Trophoblast cell (in vitro differentiated cells and primary cell): ENCODE results near the gene HEPN1.

Source experiments
- DNase-seq, 2 donors: peaks; one replicate each; pipeline ENCODE4 v3.0.0-alpha.2; 2016
- H2AFZ ChIP-seq: 2 replicates; pipeline ENCODE4 v1.6.1; 2013; ENCODE audit warnings: low read length, moderate library complexity, mild to moderate bottlenecking; ENCODE audit not compliant: insufficient read depth, poor library complexity
- H2AK5ac ChIP-seq: 2 replicates; pipeline ENCODE4 v1.6.1; 2013; ENCODE audit warnings: mild to moderate bottlenecking, low read length
- H2BK120ac ChIP-seq: 2 replicates; pipeline ENCODE4 v1.6.1; 2013; ENCODE audit warnings: low read length, mild to moderate bottlenecking, moderate library complexity; ENCODE audit not compliant: insufficient read depth, poor library complexity
- H2BK12ac ChIP-seq: 2 replicates; pipeline ENCODE4 v1.6.1; 2013; ENCODE audit warnings: mild to moderate bottlenecking, low read length, moderate library complexity
- H2BK5ac ChIP-seq: 2 replicates; pipeline ENCODE4 v1.6.1; 2013; ENCODE audit warnings: low read length, low read depth, moderate library complexity, mild to moderate bottlenecking; ENCODE audit not compliant: poor library complexity
- H3K14ac ChIP-seq: 2 replicates; pipeline ENCODE4 v1.6.1; 2013; ENCODE audit warnings: mild to moderate bottlenecking, low read length
- H3K18ac ChIP-seq: 2 replicates; pipeline ENCODE4 v1.6.1; 2013; ENCODE audit warnings: mild to moderate bottlenecking, low read length
- H3K23ac ChIP-seq: 2 replicates; pipeline ENCODE4 v1.6.1; 2013; ENCODE audit warnings: low read length
- H3K27ac ChIP-seq: 2 replicates; pipeline ENCODE4 v1.5.1; 2013; ENCODE audit warnings: low read depth, mild to moderate bottlenecking, inconsistent platforms, low read length, moderate library complexity
- H3K27me3 ChIP-seq: 2 replicates; pipeline ENCODE4 v1.6.1; 2013; ENCODE audit warnings: inconsistent platforms, mild to moderate bottlenecking, low read length, moderate library complexity; ENCODE audit not compliant: insufficient read depth
- H3K36me3 ChIP-seq, 2 experiments: 1 replicate in 1 of 2; 2 replicates in 1 of 2; pipeline ENCODE4 v1.6.1; 2013; ENCODE audit warnings: low read length in 2 of 2, mild to moderate bottlenecking in 2 of 2, moderate library complexity in 1 of 2; ENCODE audit not compliant: insufficient read depth in 2 of 2, control insufficient read depth in 1 of 2
- H3K4ac ChIP-seq: 2 replicates; pipeline ENCODE4 v1.6.1; 2013; ENCODE audit warnings: low read depth, mild to moderate bottlenecking, low read length, moderate library complexity
- H3K4me1 ChIP-seq, 2 experiments: 1 replicate in 1 of 2; 2 replicates in 1 of 2; pipeline ENCODE4 v1.6.1; 2013; ENCODE audit warnings: low read length in 2 of 2, mild to moderate bottlenecking in 2 of 2, moderate library complexity in 1 of 2; ENCODE audit not compliant: insufficient read depth in 2 of 2, control insufficient read depth in 1 of 2
- H3K4me2 ChIP-seq: 2 replicates; pipeline ENCODE4 v1.6.1; 2013; ENCODE audit warnings: inconsistent platforms, mild to moderate bottlenecking, low read length, moderate library complexity
- H3K4me3 ChIP-seq: 2 replicates; pipeline ENCODE4 v1.5.1; 2013; ENCODE audit warnings: mild to moderate bottlenecking, low read depth, low read length, inconsistent platforms
- H3K79me1 ChIP-seq: one replicate; pipeline ENCODE4 v1.6.1; 2013; ENCODE audit warnings: low read length
- H3K79me2 ChIP-seq: 2 replicates; pipeline ENCODE4 v1.6.1; 2013; ENCODE audit warnings: low read length, mild to moderate bottlenecking; ENCODE audit not compliant: control insufficient read depth, insufficient read depth, poor library complexity
- H3K9ac ChIP-seq: 2 replicates; pipeline ENCODE4 v1.6.1; 2013; ENCODE audit warnings: mild to moderate bottlenecking, low read length
- H3K9me3 ChIP-seq: 2 replicates; pipeline ENCODE4 v1.6.1; 2013; ENCODE audit warnings: low read depth, mild to moderate bottlenecking, control low read depth, inconsistent platforms, low read length; ENCODE audit not compliant: insufficient read depth
- H4K12ac ChIP-seq: 2 replicates; pipeline ENCODE4 v1.6.1; 2013; ENCODE audit warnings: low read depth, mild to moderate bottlenecking, low read length, moderate library complexity
- H4K8ac ChIP-seq: 2 replicates; pipeline ENCODE4 v1.6.1; 2013; ENCODE audit warnings: low read depth, mild to moderate bottlenecking, low read length, moderate library complexity
- H4K91ac ChIP-seq: one replicate; pipeline ENCODE4 v1.6.1; 2013; ENCODE audit warnings: low read depth, mild to moderate bottlenecking, low read length, moderate library complexity
- WGBS: extraction: QIAGEN DNeasy Blood & Tissue Kit; methylation state at CpG from one replicate; pipeline ENCODE4 v1.1.7; 2013; ENCODE audit warnings: missing lambda C conversion rate; ENCODE audit not compliant: insufficient read length, insufficient coverage; ENCODE audit errors: extremely low coverage; 5-methylcytosine and 5-hydroxymethylcytosine counted together

HEPN1 gene

DNA sequence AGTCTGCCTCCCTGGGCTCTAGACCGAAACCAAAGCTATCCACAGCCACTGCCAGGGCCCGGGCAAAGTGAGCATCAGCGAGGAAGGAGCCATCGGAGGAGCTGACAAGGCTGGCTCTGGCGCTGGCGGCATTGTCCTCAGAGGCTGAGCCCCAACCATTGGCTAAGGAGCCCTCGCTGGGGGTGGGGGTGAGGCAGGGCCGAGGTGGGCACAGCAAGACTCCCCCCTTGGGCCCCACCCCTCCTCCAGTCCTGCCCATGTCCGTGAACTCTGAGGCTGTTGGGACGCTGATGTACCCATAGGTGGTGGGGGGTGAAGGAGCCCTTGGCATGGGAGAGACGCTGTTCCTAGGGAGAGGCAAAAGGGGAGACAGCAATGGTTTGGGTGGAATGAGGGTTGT, 32.6 kb upstream of the HEPN1 start:
- H2BK120ac ChIP-seq: no peak overlapping the region
- H3K9me3 ChIP-seq: no peaks in the 10 kb centered on the region
- no peak overlapping the region for H3K14ac ChIP-seq
- H3K9ac ChIP-seq: no peak overlapping the region
- H2BK5ac ChIP-seq: no peak overlapping the region
- H3K79me2 ChIP-seq: no peaks in the 10 kb centered on the region
- no peaks in the 10 kb centered on the region for H3K36me3 ChIP-seq
- no peak overlapping the region for H4K12ac ChIP-seq
- H4K8ac ChIP-seq: no peak overlapping the region
- DNase-seq: no peak
- H2BK12ac ChIP-seq: no peak overlapping the region
- no peak overlapping the region for H3K27ac ChIP-seq
- peaks cover 0 to 1% of the 10 kb centered on the region in 2 experiments for H3K4me1 ChIP-seq
- H4K91ac ChIP-seq: no peak overlapping the region
- no CpG with 5 or more reads among the region's 11 CpGs for WGBS
- H2AK5ac ChIP-seq: no peak overlapping the region
- no peak overlapping the region for H3K4me2 ChIP-seq
- H3K27me3 ChIP-seq: peaks cover 2% of the 10 kb centered on the region
- no peak overlapping the region for H3K18ac ChIP-seq
- no peak overlapping the region for H3K4ac ChIP-seq
- no peak overlapping the region for H2AFZ ChIP-seq
- H3K4me3 ChIP-seq: no peak overlapping the region
- H3K23ac ChIP-seq: no peak overlapping the region
- no peaks in the 10 kb centered on the region for H3K79me1 ChIP-seq

DNA sequence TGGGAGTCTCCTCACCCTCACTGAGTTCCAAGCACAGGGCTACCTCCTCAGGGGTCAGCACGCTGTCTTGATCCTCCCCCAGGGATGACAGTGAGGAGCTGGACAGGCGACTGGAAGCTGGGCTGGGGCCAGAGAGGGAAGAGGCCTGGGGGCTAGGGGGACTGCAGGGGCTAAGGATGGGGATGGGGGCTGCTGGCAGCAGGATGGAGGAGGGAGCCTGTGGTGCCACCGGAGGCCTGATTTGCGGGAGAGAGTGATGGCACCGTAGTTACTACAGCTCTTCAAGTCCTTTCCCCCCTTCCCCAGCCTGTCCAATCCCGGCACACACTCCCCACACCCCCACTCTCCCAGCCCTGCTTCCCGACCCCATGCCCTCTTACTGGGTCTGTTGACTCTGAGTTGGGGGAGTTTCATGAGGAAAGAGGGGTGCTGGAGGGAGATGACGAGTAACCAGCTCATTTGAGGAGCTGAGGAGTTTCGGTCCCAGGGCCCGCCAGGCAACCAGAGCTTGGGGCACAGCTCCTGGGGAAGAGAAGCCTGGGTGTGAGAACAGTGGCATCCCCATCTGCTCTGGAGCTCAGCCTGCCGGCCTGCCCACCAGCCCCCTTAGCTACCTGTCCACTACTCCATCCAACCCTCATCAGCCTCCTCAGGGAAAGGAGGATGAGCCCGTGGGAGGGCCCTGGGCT, 31.9 kb upstream of the HEPN1 start:
- H3K23ac ChIP-seq: no peak overlapping the region
- H3K79me1 ChIP-seq: no peaks in the 10 kb centered on the region
- no peaks in the 10 kb centered on the region for H3K9me3 ChIP-seq
- H3K4me1 ChIP-seq: peaks cover 0 to 1% of the 10 kb centered on the region in 2 experiments
- no peak overlapping the region for H2AK5ac ChIP-seq
- peaks cover 2% of the 10 kb centered on the region for H3K27me3 ChIP-seq
- no peak overlapping the region for H4K91ac ChIP-seq
- no peak for DNase-seq
- H3K4ac ChIP-seq: no peak overlapping the region
- no peak overlapping the region for H4K12ac ChIP-seq
- no peak overlapping the region for H3K9ac ChIP-seq
- no peak overlapping the region for H2BK12ac ChIP-seq
- no peak overlapping the region for H3K27ac ChIP-seq
- H3K18ac ChIP-seq: no peak overlapping the region
- no peak overlapping the region for H2BK5ac ChIP-seq
- H2BK120ac ChIP-seq: no peak overlapping the region
- WGBS: no CpG with 5 or more reads among the region's 12 CpGs
- no peak overlapping the region for H3K4me2 ChIP-seq
- no peak overlapping the region for H3K14ac ChIP-seq
- no peak overlapping the region for H4K8ac ChIP-seq
- no peaks in the 10 kb centered on the region for H3K79me2 ChIP-seq
- no peaks in the 10 kb centered on the region for H3K36me3 ChIP-seq
- H2AFZ ChIP-seq: no peak overlapping the region
- H3K4me3 ChIP-seq: no peak overlapping the region

DNA sequence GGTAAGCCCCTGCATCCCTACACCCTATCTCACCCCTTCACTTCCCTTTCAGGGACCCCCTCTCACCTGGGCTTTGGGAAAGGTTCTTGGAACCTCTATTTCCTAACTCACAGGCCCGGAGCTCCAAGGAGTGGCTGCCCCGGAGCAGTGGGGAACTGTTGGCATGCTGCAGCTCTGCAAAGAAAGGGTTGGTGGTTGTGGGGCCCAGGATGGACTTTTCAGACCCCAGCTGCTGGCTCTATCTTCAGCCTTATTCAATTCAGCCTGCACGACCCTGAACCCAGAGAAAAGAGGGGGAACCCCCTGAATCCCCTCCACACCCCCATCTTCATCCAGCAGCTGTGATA, 31.4 kb upstream of the HEPN1 start:
- Histone ChIP-seq H3K9me3 (no peaks in the 10 kb centered on the region), H3K14ac (no peak overlapping the region), H3K4ac (no peak overlapping the region), H4K91ac (no peak overlapping the region), H3K18ac (no peak overlapping the region), H2AK5ac (no peak overlapping the region), H3K27me3 (peaks cover 2% of the 10 kb centered on the region), H3K36me3 (no peaks in the 10 kb centered on the region), H3K4me1 (peaks cover 0 to under 1% of the 10 kb centered on the region in 2 experiments), H3K9ac (no peak overlapping the region), H3K79me1 (no peaks in the 10 kb centered on the region), H3K79me2 (no peaks in the 10 kb centered on the region), H3K4me2 (no peak overlapping the region), H2BK12ac (no peak overlapping the region), H2BK120ac (no peak overlapping the region), H3K4me3 (no peak overlapping the region), H4K8ac (no peak overlapping the region), H3K27ac (no peak overlapping the region), H2AFZ (no peak overlapping the region), H2BK5ac (no peak overlapping the region), H3K23ac (no peak overlapping the region), H4K12ac (no peak overlapping the region)
- no peak for DNase-seq
- WGBS: no CpG with 5 or more reads among the region's 3 CpGs

DNA sequence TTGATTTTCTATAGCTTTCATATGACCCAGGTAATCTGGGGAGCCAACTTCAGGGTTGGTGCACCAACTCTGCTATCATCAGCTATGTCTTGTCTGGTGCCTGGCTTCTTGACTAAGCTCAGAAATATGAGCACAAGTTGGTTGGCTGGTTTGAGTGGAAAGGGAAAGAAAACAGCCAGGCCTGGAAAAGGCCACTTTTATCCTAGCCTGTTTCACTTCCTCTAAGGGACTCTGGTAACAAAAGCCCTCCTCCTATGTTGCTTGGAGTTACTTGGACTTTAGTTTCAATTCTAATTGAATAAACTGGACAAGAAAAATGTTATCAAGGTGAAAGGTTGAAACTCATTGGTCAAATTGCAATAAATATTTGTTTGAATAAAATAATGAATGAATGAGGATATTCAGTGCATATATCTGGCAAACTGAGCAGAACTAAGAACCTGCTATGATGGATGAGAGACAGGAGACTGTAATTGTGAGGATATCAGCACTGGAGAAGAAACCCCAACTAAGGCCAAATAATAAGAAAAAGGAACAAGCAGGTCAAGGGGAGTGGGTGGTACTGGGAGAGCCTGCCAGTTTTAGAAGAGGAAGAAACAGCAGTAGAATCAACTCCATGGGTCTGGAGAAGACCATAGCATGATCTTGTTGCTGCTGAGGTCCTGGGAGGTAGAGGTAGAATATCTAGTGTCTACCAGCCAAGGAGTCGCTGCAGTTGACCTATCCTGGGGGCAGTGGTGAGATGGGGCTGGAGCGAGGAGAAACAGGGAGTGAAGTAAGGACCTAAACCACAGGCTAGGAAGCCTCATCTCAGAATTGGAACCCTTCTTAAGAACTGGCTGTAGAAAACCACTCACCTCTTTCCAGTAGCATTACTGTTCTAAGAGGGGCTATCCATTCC, 29.6 kb upstream of the HEPN1 start:
- no peaks in the 10 kb centered on the region for H3K4me1 ChIP-seq
- no peak overlapping the region for H3K4ac ChIP-seq
- no peak overlapping the region for H3K9ac ChIP-seq
- no peak for DNase-seq
- H2AK5ac ChIP-seq: no peak overlapping the region
- no peak overlapping the region for H3K23ac ChIP-seq
- no peak overlapping the region for H2BK120ac ChIP-seq
- no peak overlapping the region for H2AFZ ChIP-seq
- H3K27ac ChIP-seq: no peak overlapping the region
- H3K9me3 ChIP-seq: no peaks in the 10 kb centered on the region
- H3K79me2 ChIP-seq: no peaks in the 10 kb centered on the region
- no peak overlapping the region for H4K12ac ChIP-seq
- no peak overlapping the region for H3K4me3 ChIP-seq
- peaks cover 2% of the 10 kb centered on the region for H3K27me3 ChIP-seq
- no CpG with 5 or more reads among the region's 2 CpGs for WGBS
- no peak overlapping the region for H3K14ac ChIP-seq
- H2BK12ac ChIP-seq: no peak overlapping the region
- no peak overlapping the region for H3K4me2 ChIP-seq
- no peak overlapping the region for H4K91ac ChIP-seq
- no peak overlapping the region for H3K18ac ChIP-seq
- H3K79me1 ChIP-seq: no peaks in the 10 kb centered on the region
- H3K36me3 ChIP-seq: no peaks in the 10 kb centered on the region
- no peak overlapping the region for H2BK5ac ChIP-seq
- no peak overlapping the region for H4K8ac ChIP-seq
